ENCODE data around the gene GFRA1. TPM values are rescaled to one million over a fixed set of nuclear protein-coding genes. Genes with fewer than 3 reads are reported as not detected.

Gene GFRA1
- total RNA-seq, 1 experiment from 2014 or later: 0.30 TPM

DNA sequence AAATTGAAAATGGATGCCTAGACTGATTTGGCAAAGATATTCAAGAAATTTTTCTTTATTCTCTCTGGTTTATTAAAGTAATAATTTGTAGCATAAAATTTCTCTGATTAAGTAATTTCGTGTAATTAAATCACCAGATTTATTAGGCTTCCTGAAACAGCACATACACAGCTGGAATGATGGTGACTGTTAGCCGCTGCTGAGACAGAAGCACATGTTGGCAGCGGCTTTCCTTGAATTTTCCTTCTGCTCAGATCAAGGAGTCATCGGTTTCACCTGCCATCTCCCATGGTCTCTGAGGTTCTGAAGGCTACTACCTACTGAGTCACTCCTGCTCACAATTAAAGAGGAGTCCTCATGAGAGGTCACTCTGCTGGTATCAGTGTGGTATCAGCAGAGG is 101.5 kb downstream of the GFRA1 start:
- intact Hi-C loops (cut with micrococcal nuclease): no loop called here
- Histone ChIP-seq H3K9me2 (ENCODE audit: insufficient read depth) (no peaks in the 10 kb centered on the region), H3K27ac (ENCODE audit: low read depth, low read length) (no peak overlapping the region), H3K36me3 (ENCODE audit: control insufficient read depth in 1 of 2, insufficient read depth in 2 of 2, low read length in 2 of 2) (no peaks in the 10 kb centered on the region), H3K79me2 (ENCODE audit: insufficient read depth, low read length) (no peaks in the 10 kb centered on the region), H3K4me2 (ENCODE audit: low read length) (no peak overlapping the region), H4K20me1 (ENCODE audit: insufficient read depth) (no peaks in the 10 kb centered on the region), H3K27me3 (ENCODE audit: insufficient read depth, low read length) (peaks cover 57% of the 10 kb centered on the region), H3K4me1 (ENCODE audit: control insufficient read depth in 1 of 2, insufficient read depth in 2 of 2, low read length in 2 of 2) (no peaks in the 10 kb centered on the region), H3K4me3 (replicated peaks in 1 of 2; ENCODE audit: low read depth in 1 of 2, low read length in 2 of 2) (no peak overlapping the region), H3K9ac (ENCODE audit: low read length) (no peak overlapping the region), H3K9me3 (ENCODE audit: control insufficient read depth in 1 of 2, insufficient read depth in 1 of 2, low read depth in 1 of 2, low read length in 2 of 2) (no peaks in the 10 kb centered on the region), H2AFZ (ENCODE audit: low read depth, low read length, poor library complexity, severe bottlenecking) (no peak overlapping the region)
- CTCF ChIA-PET: no interaction called here
- RAD21 ChIA-PET (ENCODE audit: low non-redundant PET in 1 of 2, low total read pairs in 2 of 2, uncharacterized antibody in 2 of 2, unreplicated experiment in 2 of 2): no interaction called here
- POLR2A ChIA-PET: no interaction called here
- TF ChIP-seq EZH2 (IDR thresholded peaks at IDR 0.05) (peak; percentile 71; the same call in 1 of the 2 replicates), FOSL1 (IDR thresholded peaks at IDR 0.05; ENCODE audit: low read depth) (no peak)
- no peak for DNase-seq (ENCODE audit: low read depth, low spot score)
- no peak for ATAC-seq
- BruUV-seq (replicated peaks): no TSS peak

DNA sequence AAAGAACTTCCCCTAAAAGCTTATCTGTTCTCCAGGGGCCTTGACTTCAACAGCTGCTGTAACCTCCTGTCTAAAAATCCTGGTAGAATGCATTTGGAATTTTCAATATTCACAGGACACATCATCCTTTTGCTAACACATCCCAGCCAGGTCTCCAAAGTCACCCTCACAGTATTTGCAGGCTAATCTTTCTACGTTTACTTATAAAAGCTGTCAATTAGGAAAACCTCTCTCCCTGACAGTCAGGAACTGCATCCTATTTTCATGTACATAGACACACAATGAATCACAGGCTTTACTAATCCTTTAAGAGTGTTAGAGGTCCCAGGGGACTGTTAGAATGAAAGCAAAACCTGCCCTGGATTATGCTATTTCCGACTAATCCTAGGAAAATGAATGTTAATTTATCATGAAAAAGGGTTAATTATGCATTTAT is 102.2 kb downstream of the GFRA1 start:
- ChIA-PET CTCF (no interaction called here), RAD21 (ENCODE audit: low non-redundant PET in 1 of 2, low total read pairs in 2 of 2, uncharacterized antibody in 2 of 2, unreplicated experiment in 2 of 2) (no interaction called here), POLR2A (no interaction called here)
- Histone ChIP-seq H3K9ac (ENCODE audit: low read length) (no peak overlapping the region), H3K27me3 (ENCODE audit: insufficient read depth, low read length) (peaks cover 57% of the 10 kb centered on the region), H4K20me1 (ENCODE audit: insufficient read depth) (no peaks in the 10 kb centered on the region), H3K36me3 (ENCODE audit: control insufficient read depth in 1 of 2, insufficient read depth in 2 of 2, low read length in 2 of 2) (no peaks in the 10 kb centered on the region), H2AFZ (ENCODE audit: low read depth, low read length, poor library complexity, severe bottlenecking) (no peak overlapping the region), H3K27ac (ENCODE audit: low read depth, low read length) (no peak overlapping the region), H3K9me2 (ENCODE audit: insufficient read depth) (no peaks in the 10 kb centered on the region), H3K79me2 (ENCODE audit: insufficient read depth, low read length) (no peaks in the 10 kb centered on the region), H3K9me3 (ENCODE audit: control insufficient read depth in 1 of 2, insufficient read depth in 1 of 2, low read depth in 1 of 2, low read length in 2 of 2) (no peaks in the 10 kb centered on the region), H3K4me2 (ENCODE audit: low read length) (no peak overlapping the region), H3K4me1 (ENCODE audit: control insufficient read depth in 1 of 2, insufficient read depth in 2 of 2, low read length in 2 of 2) (no peaks in the 10 kb centered on the region), H3K4me3 (replicated peaks in 1 of 2; ENCODE audit: low read depth in 1 of 2, low read length in 2 of 2) (no peak overlapping the region)
- intact Hi-C loops (cut with micrococcal nuclease): no loop called here
- DNase-seq (ENCODE audit: low read depth, low spot score) (no peak), ATAC-seq (no peak)
- no TSS peak for BruUV-seq (replicated peaks)
- TF ChIP-seq EZH2 (IDR thresholded peaks at IDR 0.05) (peak; percentile 10; the same call in 1 of the 2 replicates), ZNF274 (IDR thresholded peaks at IDR 0.05; ENCODE audit: low read depth, low read length) (no peak)
- TF ChIP-seq, protein P1, sequence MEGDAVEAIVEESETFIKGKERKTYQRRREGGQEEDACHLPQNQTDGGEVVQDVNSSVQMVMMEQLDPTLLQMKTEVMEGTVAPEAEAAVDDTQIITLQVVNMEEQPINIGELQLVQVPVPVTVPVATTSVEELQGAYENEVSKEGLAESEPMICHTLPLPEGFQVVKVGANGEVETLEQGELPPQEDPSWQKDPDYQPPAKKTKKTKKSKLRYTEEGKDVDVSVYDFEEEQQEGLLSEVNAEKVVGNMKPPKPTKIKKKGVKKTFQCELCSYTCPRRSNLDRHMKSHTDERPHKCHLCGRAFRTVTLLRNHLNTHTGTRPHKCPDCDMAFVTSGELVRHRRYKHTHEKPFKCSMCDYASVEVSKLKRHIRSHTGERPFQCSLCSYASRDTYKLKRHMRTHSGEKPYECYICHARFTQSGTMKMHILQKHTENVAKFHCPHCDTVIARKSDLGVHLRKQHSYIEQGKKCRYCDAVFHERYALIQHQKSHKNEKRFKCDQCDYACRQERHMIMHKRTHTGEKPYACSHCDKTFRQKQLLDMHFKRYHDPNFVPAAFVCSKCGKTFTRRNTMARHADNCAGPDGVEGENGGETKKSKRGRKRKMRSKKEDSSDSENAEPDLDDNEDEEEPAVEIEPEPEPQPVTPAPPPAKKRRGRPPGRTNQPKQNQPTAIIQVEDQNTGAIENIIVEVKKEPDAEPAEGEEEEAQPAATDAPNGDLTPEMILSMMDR (IDR thresholded peaks at IDR 0.05 in 2 of 3, conservative IDR thresholded peaks at IDR 0.05 in 1 of 3; ENCODE audit: borderline replicate concordance in 1 of 3, insufficient read depth in 1 of 3, low read depth in 2 of 3, low read length in 2 of 3): no peak
